Activated naive CD8-positive, alpha-beta T cell treated with anti-CD3 and anti-CD28 coated beads for 36 hours (primary cell): ENCODE results near the gene CACNA1B. TPM values are rescaled to one million over a fixed set of nuclear protein-coding genes. Genes with fewer than 3 reads are reported as not detected.
"Not testable (repeated sequence)": the region's sequence is repeated elsewhere in the genome, so short reads cannot be mapped to it uniquely, and the experiment has no call there.

ENCODE experiments used
- DNase-seq: peaks from one replicate; pipeline ENCODE4 v3.0.0; 2021
- H3K27ac Mint-ChIP-seq: one replicate; pipeline ENCODE4 v1.8.0; 2022; ENCODE audit warnings: mild to moderate bottlenecking, moderate library complexity, mixed read lengths
- H3K27me3 Mint-ChIP-seq: one replicate; pipeline ENCODE4 v1.8.0; 2022; ENCODE audit warnings: mild to moderate bottlenecking, mixed read lengths
- H3K36me3 Mint-ChIP-seq: one replicate; pipeline ENCODE4 v1.8.0; 2021; ENCODE audit warnings: mild to moderate bottlenecking, mixed read lengths
- H3K4me1 Mint-ChIP-seq: one replicate; pipeline ENCODE4 v1.8.0; 2021; ENCODE audit warnings: mixed read lengths
- H3K4me3 Mint-ChIP-seq: one replicate; pipeline ENCODE4 v1.8.0; 2022; ENCODE audit warnings: mild to moderate bottlenecking, moderate library complexity, mixed read lengths
- H3K9me3 Mint-ChIP-seq: one replicate; pipeline ENCODE4 v1.8.0; 2022; ENCODE audit warnings: mixed read lengths
- total RNA-seq, 2 experiments: library from RNA; stranded (reverse); gene quantifications; one replicate each; pipeline ENCODE4 v1.2.3, GENCODE V29; 2021

Gene CACNA1B
- total RNA-seq, 2 experiments from 2014 or later: not detected

- H3K4me1 Mint-ChIP-seq, H3K9me3 Mint-ChIP-seq, H3K27me3 Mint-ChIP-seq, H3K4me3 Mint-ChIP-seq, H3K36me3 Mint-ChIP-seq, H3K27ac Mint-ChIP-seq: not testable (repeated sequence)
- peak; percentile 72 for DNase-seq
Measured at GRCh38 chr9:138126090-138126857, 248.7 kb downstream of the CACNA1B start.

GRCh38 chr9:138126858-138127584, 249.4 kb downstream of the CACNA1B start:
- not testable (repeated sequence) for H3K4me3 Mint-ChIP-seq, H3K9me3 Mint-ChIP-seq, H3K27me3 Mint-ChIP-seq, H3K36me3 Mint-ChIP-seq, H3K27ac Mint-ChIP-seq, DNase-seq, H3K4me1 Mint-ChIP-seq

GRCh38 chr9:138128027-138128426, 250.4 kb downstream of the CACNA1B start:
- not testable (repeated sequence) for H3K36me3 Mint-ChIP-seq, H3K27ac Mint-ChIP-seq, H3K4me1 Mint-ChIP-seq, DNase-seq, H3K4me3 Mint-ChIP-seq, H3K9me3 Mint-ChIP-seq, H3K27me3 Mint-ChIP-seq

GRCh38 chr9:138129318-138129717, 251.7 kb downstream of the CACNA1B start:
- not testable (repeated sequence) for H3K36me3 Mint-ChIP-seq, DNase-seq, H3K9me3 Mint-ChIP-seq, H3K4me3 Mint-ChIP-seq, H3K27ac Mint-ChIP-seq, H3K4me1 Mint-ChIP-seq, H3K27me3 Mint-ChIP-seq

GRCh38 chr9:138132946-138133705, 255.5 kb downstream of the CACNA1B start:
- H3K27ac Mint-ChIP-seq, H3K4me1 Mint-ChIP-seq, H3K9me3 Mint-ChIP-seq, H3K4me3 Mint-ChIP-seq, H3K36me3 Mint-ChIP-seq, DNase-seq, H3K27me3 Mint-ChIP-seq: not testable (repeated sequence)

- H3K36me3 Mint-ChIP-seq, DNase-seq, H3K4me1 Mint-ChIP-seq, H3K27me3 Mint-ChIP-seq, H3K4me3 Mint-ChIP-seq, H3K9me3 Mint-ChIP-seq, H3K27ac Mint-ChIP-seq: not testable (repeated sequence)
Measured at GRCh38 chr9:138134581-138134980, 257.0 kb downstream of the CACNA1B start.

- H3K9me3 Mint-ChIP-seq, H3K27me3 Mint-ChIP-seq, H3K4me3 Mint-ChIP-seq, DNase-seq, H3K27ac Mint-ChIP-seq, H3K4me1 Mint-ChIP-seq, H3K36me3 Mint-ChIP-seq: not testable (repeated sequence)
Measured at GRCh38 chr9:138139096-138139495, 261.5 kb downstream of the CACNA1B start.

GRCh38 chr9:138140980-138141379, 263.4 kb downstream of the CACNA1B start:
- H3K4me3 Mint-ChIP-seq, H3K9me3 Mint-ChIP-seq, H3K27me3 Mint-ChIP-seq, H3K4me1 Mint-ChIP-seq, DNase-seq, H3K36me3 Mint-ChIP-seq, H3K27ac Mint-ChIP-seq: not testable (repeated sequence)

GRCh38 chr9:138142528-138143244, 265.1 kb downstream of the CACNA1B start:
- not testable (repeated sequence) for H3K4me3 Mint-ChIP-seq, H3K27ac Mint-ChIP-seq, H3K9me3 Mint-ChIP-seq, H3K27me3 Mint-ChIP-seq, DNase-seq, H3K4me1 Mint-ChIP-seq, H3K36me3 Mint-ChIP-seq

- not testable (repeated sequence) for DNase-seq, H3K27ac Mint-ChIP-seq, H3K4me1 Mint-ChIP-seq, H3K27me3 Mint-ChIP-seq, H3K9me3 Mint-ChIP-seq, H3K4me3 Mint-ChIP-seq, H3K36me3 Mint-ChIP-seq
Measured at GRCh38 chr9:138143491-138143890, 265.9 kb downstream of the CACNA1B start.

- not testable (repeated sequence) for H3K4me3 Mint-ChIP-seq, H3K9me3 Mint-ChIP-seq, H3K27ac Mint-ChIP-seq, H3K36me3 Mint-ChIP-seq, H3K4me1 Mint-ChIP-seq, H3K27me3 Mint-ChIP-seq
- DNase-seq: peak; percentile 23
Measured at GRCh38 chr9:138147556-138147955, 270.0 kb downstream of the CACNA1B start.

- Mint-ChIP-seq H3K4me3 (peak overlapping the region; percentile 70), H3K27me3 (peaks cover 14% of the 10 kb centered on the region)
- not testable (repeated sequence) for H3K27ac Mint-ChIP-seq, H3K36me3 Mint-ChIP-seq, H3K9me3 Mint-ChIP-seq, H3K4me1 Mint-ChIP-seq
- peak; percentile 12 for DNase-seq
Measured at GRCh38 chr9:138149672-138150656, 272.4 kb downstream of the CACNA1B start.

- not testable (repeated sequence) for H3K4me1 Mint-ChIP-seq, H3K27ac Mint-ChIP-seq, H3K36me3 Mint-ChIP-seq, H3K4me3 Mint-ChIP-seq, DNase-seq, H3K9me3 Mint-ChIP-seq
- H3K27me3 Mint-ChIP-seq: peaks cover 11% of the 10 kb centered on the region
Measured at GRCh38 chr9:138155788-138156187, 278.2 kb downstream of the CACNA1B start.

GRCh38 chr9:138166793-138167192, 289.2 kb downstream of the CACNA1B start:
- H3K4me3 Mint-ChIP-seq, H3K36me3 Mint-ChIP-seq: not testable (repeated sequence)

More at GRCh38 chr9:138166793-138167192, 289.2 kb downstream of the CACNA1B start:
- not testable (repeated sequence) for H3K27me3 Mint-ChIP-seq, H3K4me1 Mint-ChIP-seq, H3K9me3 Mint-ChIP-seq, DNase-seq, H3K27ac Mint-ChIP-seq
